ENCODE results near the gene XRN2.

The XRN2 gene

DNA sequence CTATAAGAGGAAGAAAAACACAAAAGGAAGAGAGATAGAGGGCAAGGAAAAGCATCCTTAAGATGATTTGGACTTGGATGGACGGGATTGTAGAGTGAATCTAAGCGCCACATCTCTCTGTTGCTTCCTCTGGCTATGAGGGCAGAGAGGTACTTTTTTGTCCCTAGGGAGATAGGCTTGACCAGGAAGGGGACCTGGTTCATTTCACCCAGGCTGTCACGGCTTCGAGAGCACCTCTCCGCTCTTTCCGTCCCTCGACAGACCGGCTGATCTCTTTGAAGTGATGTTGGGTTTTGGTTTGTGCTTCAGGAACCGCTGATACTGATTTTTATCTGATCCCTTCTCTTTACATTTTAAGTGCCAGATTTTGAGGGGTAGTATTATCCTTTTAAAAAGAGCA is 74.6 kb downstream of the XRN2 start:
- TF ChIP-seq, protein P1, sequence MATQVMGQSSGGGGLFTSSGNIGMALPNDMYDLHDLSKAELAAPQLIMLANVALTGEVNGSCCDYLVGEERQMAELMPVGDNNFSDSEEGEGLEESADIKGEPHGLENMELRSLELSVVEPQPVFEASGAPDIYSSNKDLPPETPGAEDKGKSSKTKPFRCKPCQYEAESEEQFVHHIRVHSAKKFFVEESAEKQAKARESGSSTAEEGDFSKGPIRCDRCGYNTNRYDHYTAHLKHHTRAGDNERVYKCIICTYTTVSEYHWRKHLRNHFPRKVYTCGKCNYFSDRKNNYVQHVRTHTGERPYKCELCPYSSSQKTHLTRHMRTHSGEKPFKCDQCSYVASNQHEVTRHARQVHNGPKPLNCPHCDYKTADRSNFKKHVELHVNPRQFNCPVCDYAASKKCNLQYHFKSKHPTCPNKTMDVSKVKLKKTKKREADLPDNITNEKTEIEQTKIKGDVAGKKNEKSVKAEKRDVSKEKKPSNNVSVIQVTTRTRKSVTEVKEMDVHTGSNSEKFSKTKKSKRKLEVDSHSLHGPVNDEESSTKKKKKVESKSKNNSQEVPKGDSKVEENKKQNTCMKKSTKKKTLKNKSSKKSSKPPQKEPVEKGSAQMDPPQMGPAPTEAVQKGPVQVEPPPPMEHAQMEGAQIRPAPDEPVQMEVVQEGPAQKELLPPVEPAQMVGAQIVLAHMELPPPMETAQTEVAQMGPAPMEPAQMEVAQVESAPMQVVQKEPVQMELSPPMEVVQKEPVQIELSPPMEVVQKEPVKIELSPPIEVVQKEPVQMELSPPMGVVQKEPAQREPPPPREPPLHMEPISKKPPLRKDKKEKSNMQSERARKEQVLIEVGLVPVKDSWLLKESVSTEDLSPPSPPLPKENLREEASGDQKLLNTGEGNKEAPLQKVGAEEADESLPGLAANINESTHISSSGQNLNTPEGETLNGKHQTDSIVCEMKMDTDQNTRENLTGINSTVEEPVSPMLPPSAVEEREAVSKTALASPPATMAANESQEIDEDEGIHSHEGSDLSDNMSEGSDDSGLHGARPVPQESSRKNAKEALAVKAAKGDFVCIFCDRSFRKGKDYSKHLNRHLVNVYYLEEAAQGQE (IDR thresholded peaks at IDR 0.05; ENCODE audit: insufficient read depth in 1 of 2, low read depth in 2 of 2, low read length in 2 of 2): no peak
- no peak for TF ChIP-seq SIN3A (IDR thresholded peaks at IDR 0.05; ENCODE audit: borderline replicate concordance, insufficient read depth, low read length)
- TF ChIP-seq POLR2AphosphoS5 (IDR thresholded peaks at IDR 0.05; ENCODE audit: low read depth, low read length): no peak
- no peak for TF ChIP-seq TAF1 (IDR thresholded peaks at IDR 0.05; ENCODE audit: borderline replicate concordance, insufficient read depth, low read length)
- TF ChIP-seq FOXP2 (optimal IDR thresholded peaks at IDR 0.05; ENCODE audit: borderline replicate concordance, extremely low read depth, extremely low read length, insufficient read depth): no peak

DNA sequence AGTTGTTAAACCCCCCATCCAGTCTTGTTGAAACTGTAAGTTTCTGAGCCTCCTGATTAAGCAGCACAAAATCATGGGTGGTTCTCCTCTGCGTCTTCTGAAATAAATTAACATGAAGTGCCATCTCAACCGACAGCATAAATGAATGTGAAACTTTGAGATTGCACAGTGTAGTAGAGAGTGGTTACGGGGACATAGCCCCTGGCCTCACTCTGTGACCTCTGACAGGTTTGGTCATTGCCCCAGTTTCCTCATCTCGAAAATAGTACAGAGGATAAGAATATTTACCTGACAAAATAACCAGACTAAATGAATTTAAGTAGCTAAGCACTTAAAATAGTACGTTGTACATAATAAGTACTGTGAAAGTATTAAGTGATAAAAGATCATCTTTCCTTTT is 75.1 kb downstream of the XRN2 start:
- TF ChIP-seq FOXP2 (optimal IDR thresholded peaks at IDR 0.05; ENCODE audit: borderline replicate concordance, extremely low read depth, extremely low read length, insufficient read depth) (no peak), SIN3A (IDR thresholded peaks at IDR 0.05; ENCODE audit: borderline replicate concordance, insufficient read depth, low read length) (no peak), TAF1 (IDR thresholded peaks at IDR 0.05; ENCODE audit: borderline replicate concordance, insufficient read depth, low read length) (no peak), POLR2AphosphoS5 (IDR thresholded peaks at IDR 0.05; ENCODE audit: low read depth, low read length) (no peak)
- TF ChIP-seq, protein P1 (IDR thresholded peaks at IDR 0.05; ENCODE audit: insufficient read depth in 1 of 2, low read depth in 2 of 2, low read length in 2 of 2): no peak

DNA sequence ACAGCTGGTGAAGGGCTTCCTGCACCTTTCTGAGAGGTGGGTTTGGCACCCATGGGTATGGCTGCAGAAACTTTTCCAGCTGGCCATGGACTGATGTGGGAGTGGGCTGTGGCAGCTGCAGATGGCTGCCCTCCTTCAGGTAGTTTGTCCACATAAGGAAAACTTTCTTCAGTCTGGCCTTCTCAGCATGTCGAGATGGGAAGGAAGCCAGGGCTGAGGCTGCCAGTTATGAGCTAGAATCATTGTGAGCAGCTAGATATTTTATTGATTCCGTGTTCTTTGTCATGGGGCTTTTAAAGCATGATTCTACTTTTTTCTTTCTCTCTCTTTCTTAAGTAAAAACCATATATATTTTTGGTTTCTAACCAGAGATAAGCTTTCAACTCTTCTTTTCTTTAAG is 77.6 kb downstream of the XRN2 start:
- no peak for TF ChIP-seq FOXP2 (optimal IDR thresholded peaks at IDR 0.05; ENCODE audit: borderline replicate concordance, extremely low read depth, extremely low read length, insufficient read depth)
- TF ChIP-seq, protein P1 (IDR thresholded peaks at IDR 0.05; ENCODE audit: insufficient read depth in 1 of 2, low read depth in 2 of 2, low read length in 2 of 2): no peak
- TF ChIP-seq SIN3A (IDR thresholded peaks at IDR 0.05; ENCODE audit: borderline replicate concordance, insufficient read depth, low read length): no peak
- no peak for TF ChIP-seq POLR2AphosphoS5 (IDR thresholded peaks at IDR 0.05; ENCODE audit: low read depth, low read length)
- TF ChIP-seq TAF1 (IDR thresholded peaks at IDR 0.05; ENCODE audit: borderline replicate concordance, insufficient read depth, low read length): no peak

DNA sequence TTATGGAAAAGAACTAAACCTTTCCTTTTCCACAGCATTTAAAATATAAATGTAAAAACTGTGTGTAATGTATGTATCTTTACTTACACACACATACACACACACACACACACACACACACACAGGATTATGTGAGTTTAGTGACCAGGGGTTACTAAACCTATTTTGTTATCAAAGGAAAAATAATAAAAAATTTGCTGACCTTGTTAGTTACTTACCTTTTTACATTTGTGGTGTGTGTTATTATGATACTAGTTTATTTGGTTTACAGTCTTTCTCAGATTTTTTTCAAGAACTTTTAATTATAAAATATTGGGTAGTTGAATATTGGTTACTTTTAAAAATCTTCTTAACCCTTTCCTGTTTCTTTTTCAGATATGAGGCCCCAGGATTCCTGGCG is 78.5 kb downstream of the XRN2 start:
- TF ChIP-seq FOXP2 (optimal IDR thresholded peaks at IDR 0.05; ENCODE audit: borderline replicate concordance, extremely low read depth, extremely low read length, insufficient read depth) (no peak), POLR2AphosphoS5 (IDR thresholded peaks at IDR 0.05; ENCODE audit: low read depth, low read length) (no peak), SIN3A (IDR thresholded peaks at IDR 0.05; ENCODE audit: borderline replicate concordance, insufficient read depth, low read length) (no peak), TAF1 (IDR thresholded peaks at IDR 0.05; ENCODE audit: borderline replicate concordance, insufficient read depth, low read length) (no peak)
- TF ChIP-seq, protein P1 (IDR thresholded peaks at IDR 0.05; ENCODE audit: insufficient read depth in 1 of 2, low read depth in 2 of 2, low read length in 2 of 2): no peak

Data from PFSK-1 (cell line).